Trophoblast cell (in vitro differentiated cells and primary cell): Measurements from ENCODE around the gene NLGN3.

Source experiments
- DNase-seq, 2 donors: peaks; one replicate each; pipeline ENCODE4 v3.0.0-alpha.2; 2016
- H2AFZ ChIP-seq: 2 replicates; pipeline ENCODE4 v1.6.1; 2013; ENCODE audit warnings: low read length, moderate library complexity, mild to moderate bottlenecking; ENCODE audit not compliant: insufficient read depth, poor library complexity
- H2AK5ac ChIP-seq: 2 replicates; pipeline ENCODE4 v1.6.1; 2013; ENCODE audit warnings: mild to moderate bottlenecking, low read length
- H2BK120ac ChIP-seq: 2 replicates; pipeline ENCODE4 v1.6.1; 2013; ENCODE audit warnings: low read length, mild to moderate bottlenecking, moderate library complexity; ENCODE audit not compliant: insufficient read depth, poor library complexity
- H2BK12ac ChIP-seq: 2 replicates; pipeline ENCODE4 v1.6.1; 2013; ENCODE audit warnings: mild to moderate bottlenecking, low read length, moderate library complexity
- H2BK5ac ChIP-seq: 2 replicates; pipeline ENCODE4 v1.6.1; 2013; ENCODE audit warnings: low read length, low read depth, moderate library complexity, mild to moderate bottlenecking; ENCODE audit not compliant: poor library complexity
- H3K14ac ChIP-seq: 2 replicates; pipeline ENCODE4 v1.6.1; 2013; ENCODE audit warnings: mild to moderate bottlenecking, low read length
- H3K18ac ChIP-seq: 2 replicates; pipeline ENCODE4 v1.6.1; 2013; ENCODE audit warnings: mild to moderate bottlenecking, low read length
- H3K23ac ChIP-seq: 2 replicates; pipeline ENCODE4 v1.6.1; 2013; ENCODE audit warnings: low read length
- H3K27ac ChIP-seq: 2 replicates; pipeline ENCODE4 v1.5.1; 2013; ENCODE audit warnings: low read depth, mild to moderate bottlenecking, inconsistent platforms, low read length, moderate library complexity
- H3K27me3 ChIP-seq: 2 replicates; pipeline ENCODE4 v1.6.1; 2013; ENCODE audit warnings: inconsistent platforms, mild to moderate bottlenecking, low read length, moderate library complexity; ENCODE audit not compliant: insufficient read depth
- H3K36me3 ChIP-seq, 2 experiments: 1 replicate in 1 of 2; 2 replicates in 1 of 2; pipeline ENCODE4 v1.6.1; 2013; ENCODE audit warnings: low read length in 2 of 2, mild to moderate bottlenecking in 2 of 2, moderate library complexity in 1 of 2; ENCODE audit not compliant: insufficient read depth in 2 of 2, control insufficient read depth in 1 of 2
- H3K4ac ChIP-seq: 2 replicates; pipeline ENCODE4 v1.6.1; 2013; ENCODE audit warnings: low read depth, mild to moderate bottlenecking, low read length, moderate library complexity
- H3K4me1 ChIP-seq, 2 experiments: 1 replicate in 1 of 2; 2 replicates in 1 of 2; pipeline ENCODE4 v1.6.1; 2013; ENCODE audit warnings: low read length in 2 of 2, mild to moderate bottlenecking in 2 of 2, moderate library complexity in 1 of 2; ENCODE audit not compliant: insufficient read depth in 2 of 2, control insufficient read depth in 1 of 2
- H3K4me2 ChIP-seq: 2 replicates; pipeline ENCODE4 v1.6.1; 2013; ENCODE audit warnings: inconsistent platforms, mild to moderate bottlenecking, low read length, moderate library complexity
- H3K4me3 ChIP-seq: 2 replicates; pipeline ENCODE4 v1.5.1; 2013; ENCODE audit warnings: mild to moderate bottlenecking, low read depth, low read length, inconsistent platforms
- H3K79me1 ChIP-seq: one replicate; pipeline ENCODE4 v1.6.1; 2013; ENCODE audit warnings: low read length
- H3K79me2 ChIP-seq: 2 replicates; pipeline ENCODE4 v1.6.1; 2013; ENCODE audit warnings: low read length, mild to moderate bottlenecking; ENCODE audit not compliant: control insufficient read depth, insufficient read depth, poor library complexity
- H3K9ac ChIP-seq: 2 replicates; pipeline ENCODE4 v1.6.1; 2013; ENCODE audit warnings: mild to moderate bottlenecking, low read length
- H3K9me3 ChIP-seq: 2 replicates; pipeline ENCODE4 v1.6.1; 2013; ENCODE audit warnings: low read depth, mild to moderate bottlenecking, control low read depth, inconsistent platforms, low read length; ENCODE audit not compliant: insufficient read depth
- H4K12ac ChIP-seq: 2 replicates; pipeline ENCODE4 v1.6.1; 2013; ENCODE audit warnings: low read depth, mild to moderate bottlenecking, low read length, moderate library complexity
- H4K8ac ChIP-seq: 2 replicates; pipeline ENCODE4 v1.6.1; 2013; ENCODE audit warnings: low read depth, mild to moderate bottlenecking, low read length, moderate library complexity
- H4K91ac ChIP-seq: one replicate; pipeline ENCODE4 v1.6.1; 2013; ENCODE audit warnings: low read depth, mild to moderate bottlenecking, low read length, moderate library complexity
- WGBS: extraction: QIAGEN DNeasy Blood & Tissue Kit; methylation state at CpG from one replicate; pipeline ENCODE4 v1.1.7; 2013; ENCODE audit warnings: missing lambda C conversion rate; ENCODE audit not compliant: insufficient read length, insufficient coverage; ENCODE audit errors: extremely low coverage; 5-methylcytosine and 5-hydroxymethylcytosine counted together

NLGN3 gene

GRCh38 chrX:71111141-71111843, 33.3 kb upstream of the NLGN3 start, which contains the start of gene IL2RG:
Gene IL2RG (minus strand): TSS chrX:71111577. CDS start chrX:71111539, 38 bp downstream.
- DNase-seq, result no peak
- Histone ChIP-seq H2AK5ac (peak within 1 kb of the TSS; percentile 62), H4K91ac (no peak within 1 kb of the TSS), H4K8ac (peak within 1 kb of the TSS; percentile 28), H3K4me1 (peaks cover 7 to 15% of the 10 kb centered on the region in 2 experiments), H2BK120ac (no peak within 1 kb of the TSS), H3K14ac (no peak within 1 kb of the TSS), H3K79me2 (no peaks in the 10 kb centered on the region), H3K79me1 (peaks cover 3% of the 10 kb centered on the region), H3K4ac (no peak within 1 kb of the TSS), H3K23ac (no peak within 1 kb of the TSS), H3K18ac (no peak within 1 kb of the TSS), H3K36me3 (no peaks in the 10 kb centered on the region), H3K27ac (no peak within 1 kb of the TSS), H2BK5ac (no peak within 1 kb of the TSS), H3K9me3 (no peaks in the 10 kb centered on the region), H2BK12ac (peak within 1 kb of the TSS; percentile 64), H4K12ac (no peak within 1 kb of the TSS), H3K4me3 (no peak within 1 kb of the TSS), H3K4me2 (no peak within 1 kb of the TSS), H2AFZ (no peak within 1 kb of the TSS), H3K27me3 (no peaks in the 10 kb centered on the region), H3K9ac (no peak within 1 kb of the TSS)
- WGBS, result no CpG with 5 or more reads among the region's 8 CpGs

GRCh38 chrX:71111921-71112431, 32.7 kb upstream of the NLGN3 start:
- Histone ChIP-seq H2AFZ (no peak overlapping the region), H2BK5ac (no peak overlapping the region), H3K14ac (no peak overlapping the region), H3K79me1 (peaks cover 3% of the 10 kb centered on the region), H4K91ac (no peak overlapping the region), H3K9me3 (no peaks in the 10 kb centered on the region), H3K4ac (no peak overlapping the region), H4K12ac (no peak overlapping the region), H3K9ac (no peak overlapping the region), H3K36me3 (no peaks in the 10 kb centered on the region), H4K8ac (no peak overlapping the region), H3K27me3 (no peaks in the 10 kb centered on the region), H3K79me2 (no peaks in the 10 kb centered on the region), H2BK120ac (no peak overlapping the region), H3K23ac (no peak overlapping the region), H3K4me3 (no peak overlapping the region), H3K4me2 (no peak overlapping the region), H2AK5ac (no peak overlapping the region), H2BK12ac (no peak overlapping the region), H3K27ac (no peak overlapping the region), H3K18ac (no peak overlapping the region), H3K4me1 (peaks cover 4 to 12% of the 10 kb centered on the region in 2 experiments)
- DNase-seq, result no peak
- WGBS, result no CpG with 5 or more reads among the region's 5 CpGs

GRCh38 chrX:71117358-71117757, 27.3 kb upstream of the NLGN3 start:
- H3K14ac ChIP-seq, result no peak overlapping the region
- peaks cover 13 to 24% of the 10 kb centered on the region in 2 experiments for H3K36me3 ChIP-seq
- H3K4me1 ChIP-seq, result peaks cover 2 to 12% of the 10 kb centered on the region in 2 experiments
- peaks cover 3% of the 10 kb centered on the region for H3K79me2 ChIP-seq
- H3K18ac ChIP-seq, result no peak overlapping the region
- no peak for DNase-seq
- WGBS, result no CpG with 5 or more reads among the region's 10 CpGs
- H2BK12ac ChIP-seq, result no peak overlapping the region
- no peak overlapping the region for H2BK120ac ChIP-seq
- no peak overlapping the region for H3K4ac ChIP-seq
- H4K8ac ChIP-seq, result no peak overlapping the region
- H2BK5ac ChIP-seq, result no peak overlapping the region
- H3K79me1 ChIP-seq, result peaks cover 5% of the 10 kb centered on the region
- no peak overlapping the region for H2AK5ac ChIP-seq
- no peak overlapping the region for H2AFZ ChIP-seq
- no peak overlapping the region for H3K27ac ChIP-seq
- no peak overlapping the region for H3K4me2 ChIP-seq
- no peaks in the 10 kb centered on the region for H3K9me3 ChIP-seq
- H4K91ac ChIP-seq, result peak overlapping the region; percentile 24
- H3K23ac ChIP-seq, result no peak overlapping the region
- H3K27me3 ChIP-seq, result no peaks in the 10 kb centered on the region
- peak overlapping the region; percentile 18 for H3K9ac ChIP-seq
- no peak overlapping the region for H4K12ac ChIP-seq
- H3K4me3 ChIP-seq, result no peak overlapping the region

- H3K4me1 ChIP-seq, result peaks cover 2 to 12% of the 10 kb centered on the region in 2 experiments
- peak within 1 kb of the TSS; percentile 83 for H3K9ac ChIP-seq
- H4K8ac ChIP-seq, result peak within 1 kb of the TSS; percentile 90
- peaks cover 3% of the 10 kb centered on the region for H3K79me2 ChIP-seq
- peak; percentile 28 to 56 for DNase-seq
- peak within 1 kb of the TSS; percentile 96 for H4K91ac ChIP-seq
- no peaks in the 10 kb centered on the region for H3K9me3 ChIP-seq
- peak within 1 kb of the TSS; percentile 89 for H3K4me2 ChIP-seq
- H3K4ac ChIP-seq, result peak within 1 kb of the TSS; percentile 85
- no peak within 1 kb of the TSS for H2BK12ac ChIP-seq
- H2AK5ac ChIP-seq, result peak within 1 kb of the TSS; percentile 83
- peaks cover 5% of the 10 kb centered on the region for H3K79me1 ChIP-seq
- peak within 1 kb of the TSS; percentile 92 for H2BK120ac ChIP-seq
- no peaks in the 10 kb centered on the region for H3K27me3 ChIP-seq
- H3K27ac ChIP-seq, result peak within 1 kb of the TSS; percentile 84
- H3K18ac ChIP-seq, result peak within 1 kb of the TSS; percentile 90
- H2AFZ ChIP-seq, result peak within 1 kb of the TSS; percentile 70
- H3K4me3 ChIP-seq, result peak within 1 kb of the TSS; percentile 81
- H3K23ac ChIP-seq, result no peak within 1 kb of the TSS
- peak within 1 kb of the TSS; percentile 59 for H4K12ac ChIP-seq
- peaks cover 18 to 33% of the 10 kb centered on the region in 2 experiments for H3K36me3 ChIP-seq
- H3K14ac ChIP-seq, result peak within 1 kb of the TSS; percentile 97
- H2BK5ac ChIP-seq, result peak within 1 kb of the TSS; percentile 93
- no CpG with 5 or more reads among the region's 56 CpGs for WGBS
Measured at GRCh38 chrX:71118032-71118984, 26.3 kb upstream of the NLGN3 start, which contains the start of gene MED12. Gene MED12 (plus strand): TSS chrX:71118596. CDS start chrX:71118755, 159 bp downstream.
